ENCODE results near the gene CDIP1. TPM values are rescaled to one million over a fixed set of nuclear protein-coding genes. Genes with fewer than 3 reads are reported as not detected.
"Not testable (repeated sequence)": the region's sequence is repeated elsewhere in the genome, so short reads cannot be mapped to it uniquely, and the experiment has no call there.

CDIP1 gene
- total RNA-seq (2014; rRNA removed; shearing (Covaris generic)): not detected in 2 replicates

DNA sequence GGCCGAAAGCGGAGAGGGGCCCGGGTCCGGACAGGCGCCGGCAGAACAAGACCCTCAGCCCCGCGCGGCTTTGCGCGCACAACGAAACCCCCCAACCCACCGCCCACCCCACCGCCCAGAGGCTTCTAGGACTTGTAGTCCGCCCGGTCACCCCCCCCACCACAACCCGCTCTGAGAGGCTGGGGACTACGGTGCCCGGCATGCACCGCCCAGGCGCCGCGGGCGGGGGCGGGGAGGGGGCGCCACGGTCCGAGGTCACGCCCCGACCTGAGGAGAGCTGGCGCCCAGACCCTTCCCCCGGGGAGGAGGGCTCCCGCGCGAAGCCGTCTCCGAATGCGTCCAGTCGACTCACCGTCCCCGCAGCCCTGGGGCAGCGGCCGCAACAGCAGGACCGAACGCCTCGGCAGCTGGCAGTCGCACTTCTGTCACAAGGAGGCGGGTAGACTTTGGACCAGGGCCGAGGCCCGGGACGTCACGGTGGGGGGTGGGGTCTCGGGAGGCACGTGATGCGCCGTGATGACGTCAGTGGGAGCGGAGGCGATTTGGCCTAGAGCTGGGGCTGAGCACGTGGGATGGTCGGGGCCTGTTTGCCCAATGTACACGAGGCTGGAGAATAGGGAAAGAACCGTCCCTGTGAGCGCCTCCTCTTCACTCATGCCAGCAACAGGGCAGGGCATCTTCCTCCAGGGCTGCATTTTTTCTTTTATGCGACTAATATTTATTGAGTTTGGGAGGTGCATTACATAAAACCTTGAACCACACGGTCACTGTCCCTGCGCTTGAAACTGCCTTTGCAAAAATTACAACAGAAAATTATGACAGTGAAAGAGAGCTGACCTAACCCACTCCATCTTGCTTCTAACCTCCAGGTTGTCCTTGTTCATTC, at the start of gene CDIP1:
Gene CDIP1 (minus strand): TSS at position 424 of the 886 bp plus-strand sequence. CDS start 24,643 bp downstream, outside the sequence.
- no peak for DNase-seq (ENCODE audit: low spot score)

DNA sequence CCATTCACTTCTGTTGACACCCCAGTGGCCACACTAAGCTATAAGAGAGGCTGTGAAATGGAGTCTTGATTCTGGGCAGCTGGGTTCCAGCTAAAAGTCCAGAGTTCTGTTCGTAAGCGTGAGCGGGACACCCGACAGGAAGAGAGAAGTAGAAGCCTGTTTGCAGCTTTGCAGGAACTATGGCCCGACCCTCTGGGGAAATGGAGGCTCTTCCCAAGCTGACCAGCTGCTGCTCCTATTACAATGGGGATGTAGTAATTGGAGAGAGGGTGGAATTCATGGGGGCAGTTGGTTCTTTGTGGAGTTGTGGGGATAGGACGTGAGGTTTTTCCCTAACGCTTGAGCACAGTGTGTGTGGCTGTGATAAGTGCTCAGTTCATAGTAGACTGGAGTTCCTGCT, 47.7 kb upstream of the CDIP1 start:
- no peak for DNase-seq (ENCODE audit: low spot score)

DNA sequence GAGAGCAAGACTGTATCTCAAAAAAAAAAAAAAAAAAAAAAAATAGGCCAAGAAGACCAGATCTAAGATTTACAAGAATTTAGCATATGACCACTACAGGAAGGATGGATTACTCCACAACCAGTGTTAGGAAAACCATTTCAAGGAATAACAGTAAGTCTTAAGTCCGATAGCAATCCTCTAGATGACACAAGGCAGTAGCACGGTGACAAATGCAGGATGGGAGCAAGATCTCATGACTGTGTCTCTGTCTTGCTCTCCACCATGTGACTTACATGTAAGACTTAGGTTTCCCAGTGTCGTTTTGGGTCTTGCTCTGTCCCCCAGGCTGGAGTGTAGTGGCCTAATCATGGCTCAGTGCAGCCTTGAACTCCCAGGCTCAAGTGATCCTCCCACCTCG, 45.3 kb upstream of the CDIP1 start:
- DNase-seq (ENCODE audit: low spot score): no peak

DNA sequence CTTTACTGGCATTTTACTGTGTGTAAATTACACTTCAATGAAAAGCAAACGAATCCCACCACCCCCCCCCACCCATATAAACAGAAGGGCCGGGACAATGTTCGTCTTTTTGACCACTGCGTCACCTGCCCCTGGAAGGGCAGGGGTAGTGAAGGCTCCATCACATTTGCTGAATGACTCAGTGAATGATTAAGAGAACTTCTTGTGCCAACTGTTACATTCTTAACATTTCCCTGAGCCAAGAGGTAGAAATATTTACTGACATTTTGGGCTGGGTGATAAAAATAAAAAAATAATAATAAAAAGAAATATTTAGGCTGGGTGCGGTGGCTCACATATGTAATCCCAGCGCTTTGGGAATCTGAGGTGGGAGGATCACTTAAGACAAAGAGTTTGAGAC, 41.7 kb upstream of the CDIP1 start:
- no peak for DNase-seq (ENCODE audit: low spot score)

DNA sequence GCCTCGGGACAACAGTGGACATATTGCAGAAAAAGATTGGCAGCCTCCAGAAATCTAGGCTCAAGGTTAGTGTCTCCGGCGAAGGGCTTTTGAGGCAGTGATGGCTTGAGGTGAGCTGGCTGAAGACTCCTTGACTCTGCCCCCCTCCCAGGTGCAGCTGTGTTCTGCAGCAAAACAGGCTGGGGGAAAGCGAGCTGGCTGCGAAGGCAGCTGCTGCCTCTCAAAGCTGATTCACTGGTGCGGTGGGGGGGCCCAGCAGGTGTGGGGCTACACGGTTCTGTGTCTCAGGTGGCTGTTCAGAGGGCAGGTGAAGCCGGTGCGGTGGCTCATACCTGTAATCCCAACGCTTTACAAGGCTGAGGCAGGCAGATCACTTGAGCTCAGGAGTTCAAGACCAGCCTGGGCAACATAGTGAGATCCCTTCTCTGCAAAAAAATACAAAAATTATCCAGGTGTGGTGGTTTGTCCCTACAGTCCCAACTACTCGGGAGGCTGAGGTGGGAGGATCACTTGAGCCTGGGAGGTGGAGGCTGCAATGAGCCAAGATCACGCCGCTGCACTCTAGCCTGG, 40.5 kb upstream of the CDIP1 start:
- DNase-seq (ENCODE audit: low spot score): no peak

DNA sequence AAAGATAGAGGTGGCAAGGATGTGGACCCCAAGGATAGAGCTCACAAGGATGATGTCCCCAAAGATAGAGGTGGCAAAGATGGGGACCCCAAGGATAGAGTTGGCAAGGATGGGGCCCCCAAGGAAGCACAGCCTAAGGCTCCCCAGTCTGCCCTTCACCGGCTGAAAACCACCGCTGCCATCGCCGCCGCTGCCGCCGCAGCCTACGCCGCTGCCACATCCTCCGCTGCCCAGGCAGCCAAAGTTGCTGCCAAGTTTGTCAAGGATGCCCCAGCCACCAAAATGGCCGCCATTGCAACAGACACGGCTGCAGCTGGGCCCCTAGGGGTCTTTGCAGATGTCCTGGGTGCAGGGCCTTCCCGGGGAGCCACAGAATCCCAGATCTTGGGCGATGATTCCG, 37.4 kb upstream of the CDIP1 start:
- DNase-seq (ENCODE audit: low spot score): no peak

DNA sequence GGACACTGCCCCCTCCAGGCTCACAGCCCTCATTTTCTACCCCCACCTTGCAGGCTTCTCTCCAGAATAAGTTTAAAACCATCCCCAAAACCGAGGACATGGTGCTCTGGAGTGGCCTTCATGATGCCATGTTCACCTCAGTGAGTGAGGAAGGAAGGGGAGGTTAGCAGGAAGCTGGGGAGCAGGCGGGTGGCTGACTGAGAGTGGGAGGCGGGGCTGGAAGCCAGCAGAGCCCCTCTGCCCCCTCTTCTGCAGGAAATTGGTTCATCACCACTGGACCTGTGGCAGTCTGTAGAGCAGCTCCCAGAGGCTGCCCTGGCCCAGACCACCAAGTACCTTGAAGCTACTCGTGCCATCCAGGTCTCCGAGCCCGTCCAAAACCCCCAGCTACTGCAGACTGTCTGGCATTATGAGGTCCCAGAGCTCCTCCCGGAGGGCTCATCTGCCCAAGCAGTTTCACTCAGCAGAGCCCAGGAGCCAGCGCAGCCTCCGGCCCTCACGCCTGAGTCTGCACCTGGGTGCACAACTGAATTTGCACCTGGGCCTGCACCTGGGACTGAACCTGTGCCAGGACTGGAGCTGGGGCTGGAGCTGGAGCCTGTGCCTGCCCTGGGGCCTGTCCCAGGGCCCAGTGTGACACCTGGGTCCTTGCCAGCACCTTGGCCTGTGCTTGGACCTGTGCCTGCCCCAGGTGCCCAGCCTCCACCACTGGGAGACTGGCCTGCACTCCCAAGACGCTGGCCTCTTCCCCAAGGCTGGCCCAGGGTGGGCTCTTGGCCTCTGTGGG, 36.5 kb upstream of the CDIP1 start:
- no peak for DNase-seq (ENCODE audit: low spot score)

DNA sequence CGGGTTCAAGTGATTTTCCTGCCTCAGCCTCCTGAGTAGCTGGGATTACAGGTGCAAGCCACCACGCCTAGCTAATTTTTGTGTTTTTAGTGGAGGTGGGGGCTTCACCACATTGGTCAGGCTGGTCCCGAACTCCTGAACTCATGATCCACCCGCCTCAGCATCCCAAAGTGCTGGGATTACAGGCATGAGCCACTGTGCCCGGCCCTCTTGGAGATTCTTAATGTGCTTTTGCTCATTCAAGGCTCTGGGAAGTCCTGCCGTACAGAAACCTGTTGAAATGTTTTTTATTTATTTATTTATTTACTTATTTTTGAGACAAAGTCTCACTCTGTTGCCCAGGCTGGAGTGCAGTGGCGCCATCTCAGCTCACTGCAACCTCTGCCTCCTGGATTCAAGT, 35.4 kb upstream of the CDIP1 start:
- not testable (repeated sequence) for DNase-seq (ENCODE audit: low spot score)

DNA sequence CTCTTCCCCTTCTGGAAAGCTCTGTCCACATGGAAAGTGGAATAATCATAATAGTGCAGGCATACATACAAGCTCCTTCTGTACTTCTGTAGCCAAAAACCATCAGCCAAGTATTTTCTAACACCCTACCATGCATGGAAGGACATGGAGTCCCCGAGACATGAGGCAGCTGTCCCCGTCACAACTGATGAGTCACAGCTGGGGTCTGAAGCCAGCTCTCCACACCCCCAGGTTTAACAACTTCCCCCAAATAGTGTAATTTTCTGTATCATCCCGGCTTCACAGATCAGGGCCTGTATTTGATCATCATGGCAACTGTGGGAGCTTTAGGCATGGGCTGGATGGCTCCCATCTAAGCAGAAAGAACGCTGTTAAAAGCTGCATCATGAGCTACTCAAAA, 34.1 kb upstream of the CDIP1 start:
- DNase-seq (ENCODE audit: low spot score): no peak

DNA sequence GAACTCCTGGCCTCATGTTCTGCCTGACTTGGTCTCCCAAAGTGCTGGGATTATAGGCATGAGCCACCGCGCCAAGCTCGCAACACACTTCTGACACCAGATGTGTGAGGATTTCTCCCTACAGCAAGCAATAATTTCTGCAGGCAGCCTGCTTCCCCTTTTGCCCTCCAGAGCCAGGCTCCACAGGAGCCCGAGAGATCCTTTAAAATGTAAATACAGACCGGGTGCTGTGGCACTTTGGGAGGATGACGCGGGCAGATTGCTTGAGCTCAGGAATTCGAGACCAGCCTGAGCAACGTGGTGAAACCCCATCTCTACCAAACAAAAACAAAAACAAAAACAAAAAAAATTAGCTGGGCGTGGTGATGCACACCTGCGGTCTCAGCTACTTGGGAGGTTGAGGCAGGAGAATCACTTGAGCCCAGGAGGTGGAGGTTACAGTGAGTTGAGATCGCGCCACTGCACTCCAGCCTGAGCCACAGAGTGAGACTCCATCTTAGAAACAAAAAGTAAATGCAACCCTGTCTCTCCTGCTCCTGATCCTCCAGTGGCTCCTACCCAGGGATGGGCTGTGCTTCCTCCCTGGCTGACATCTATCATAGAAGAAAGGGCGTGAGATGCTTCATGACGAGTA, 32.2 kb upstream of the CDIP1 start:
- DNase-seq (ENCODE audit: low spot score): no peak

DNA sequence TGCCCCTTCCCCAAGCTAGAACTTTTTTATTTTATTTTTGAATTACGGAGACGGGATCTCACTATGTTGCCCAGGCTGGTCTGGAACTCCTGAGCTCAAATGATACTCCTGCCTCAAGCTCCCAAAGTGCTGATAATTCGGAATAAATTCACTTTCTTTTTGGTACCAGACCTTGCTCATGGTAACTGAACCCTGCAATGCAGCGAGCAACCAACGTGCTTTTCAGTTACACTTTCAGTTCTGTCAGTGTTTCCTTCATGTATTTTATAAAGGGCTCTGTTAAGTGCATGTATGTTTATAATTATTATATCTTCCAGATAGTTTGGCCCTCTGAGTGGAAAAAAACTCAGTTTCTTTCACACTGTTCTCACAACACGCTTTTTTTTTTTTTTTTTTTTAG, 31.5 kb upstream of the CDIP1 start:
- DNase-seq (ENCODE audit: low spot score): no peak

DNA sequence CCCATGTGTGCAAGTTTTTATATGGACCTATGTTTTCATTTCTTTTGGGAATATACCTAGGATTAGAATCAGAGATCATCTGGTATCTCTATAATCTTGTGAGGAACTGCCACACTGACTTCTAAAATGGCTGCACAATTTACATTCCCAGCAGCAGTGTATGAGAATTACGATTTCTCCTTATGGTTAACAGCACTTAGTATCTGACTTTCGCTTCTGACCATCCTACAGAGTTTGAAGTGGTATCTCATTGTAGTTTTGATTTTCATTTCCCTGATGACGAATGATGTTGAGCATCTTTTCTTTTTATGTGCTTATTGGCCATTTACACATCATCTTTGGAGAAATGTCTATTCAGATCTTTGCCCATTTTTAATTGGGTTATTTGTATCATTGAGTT, 27.6 kb upstream of the CDIP1 start:
- no peak for DNase-seq (ENCODE audit: low spot score)

DNA sequence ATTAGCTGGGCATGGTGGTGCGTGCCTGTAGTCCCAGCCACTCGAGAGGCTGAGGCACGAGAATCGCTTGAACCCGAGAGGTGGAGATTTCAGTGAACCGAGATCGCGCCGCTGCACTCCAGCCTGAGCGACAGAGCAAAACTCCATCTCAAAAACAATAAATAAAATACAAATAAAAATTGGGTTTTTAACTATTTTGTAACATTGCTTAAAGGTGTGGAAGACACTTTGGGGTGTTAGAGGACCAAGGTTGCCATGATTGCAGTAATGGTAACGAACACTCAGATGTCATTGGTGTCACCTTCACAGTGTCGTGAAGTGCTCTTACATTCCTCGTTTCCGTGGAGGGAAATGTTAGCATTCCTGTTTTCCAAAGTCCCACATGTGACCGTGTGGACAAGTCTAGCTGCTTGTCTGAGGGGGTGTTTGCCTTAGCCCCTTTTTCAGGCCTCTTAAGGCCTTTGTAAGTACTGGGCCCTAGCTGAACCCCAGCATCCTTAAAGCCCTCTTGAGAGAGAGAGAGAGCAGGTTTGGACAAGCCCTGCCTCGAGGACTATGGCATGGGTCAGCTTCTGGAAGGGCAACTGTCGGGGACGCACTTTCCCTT, 26.2 kb upstream of the CDIP1 start:
- DNase-seq (ENCODE audit: low spot score): no peak

DNA sequence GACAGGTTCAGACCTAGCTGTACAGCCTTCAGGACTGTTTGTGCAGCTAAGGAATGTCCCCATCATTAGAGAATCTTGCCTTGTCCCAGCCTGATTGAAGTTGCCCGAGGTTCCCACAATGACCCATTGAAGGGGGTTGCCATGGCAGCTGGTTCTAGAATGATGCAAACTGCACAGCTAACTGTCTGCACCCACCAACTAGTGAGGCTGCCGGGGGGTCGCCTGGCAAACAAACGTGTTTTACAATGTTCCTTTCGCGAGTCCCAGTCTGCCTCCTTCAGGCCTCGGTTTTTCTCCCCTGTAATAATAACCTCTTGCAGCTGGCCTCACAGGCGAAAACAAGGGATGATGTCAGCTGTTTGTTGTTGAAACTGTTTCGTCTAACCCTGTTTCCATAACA, 23.0 kb upstream of the CDIP1 start:
- no peak for DNase-seq (ENCODE audit: low spot score)

DNA sequence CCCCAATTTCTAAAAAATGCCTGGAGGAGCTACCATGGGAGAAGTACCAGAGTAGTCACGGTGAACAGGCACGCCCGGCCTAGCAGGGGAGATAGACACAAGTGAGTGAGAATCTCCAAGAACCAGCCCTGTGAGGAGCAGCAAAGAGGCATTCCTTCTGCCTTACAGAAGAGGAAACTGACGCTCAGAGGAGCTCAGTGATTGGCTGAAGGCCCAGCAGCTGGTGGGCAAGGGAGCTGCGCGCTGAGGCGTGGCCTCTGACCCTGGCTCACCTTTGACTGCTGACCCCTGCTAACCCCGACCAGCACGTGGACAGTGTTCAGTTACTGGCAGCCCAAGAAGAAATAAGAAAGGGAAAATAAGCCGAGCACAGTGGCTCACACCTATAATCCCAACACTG, 19.4 kb upstream of the CDIP1 start:
- DNase-seq (ENCODE audit: low spot score): no peak

DNA sequence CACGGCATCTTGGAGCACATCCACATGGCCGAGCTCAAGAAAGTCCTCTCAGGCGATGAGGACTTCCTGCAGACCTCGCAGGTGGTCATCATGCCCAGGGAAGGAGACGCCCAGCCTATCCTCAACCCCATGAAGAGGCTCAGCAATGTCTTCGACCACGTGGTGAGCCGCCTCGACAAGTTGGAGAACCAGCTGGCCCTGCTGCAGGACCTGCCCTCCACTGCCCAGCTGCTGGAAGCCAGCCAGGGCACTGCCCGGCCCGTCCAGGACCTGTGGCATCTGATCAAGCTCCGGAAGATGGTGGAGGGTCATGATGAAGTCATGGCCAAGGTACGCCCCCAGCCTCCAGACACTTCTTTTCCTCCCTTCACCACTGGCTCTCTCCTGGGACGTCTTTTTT, 18.0 kb upstream of the CDIP1 start:
- DNase-seq (ENCODE audit: low spot score): peak; percentile 30

DNA sequence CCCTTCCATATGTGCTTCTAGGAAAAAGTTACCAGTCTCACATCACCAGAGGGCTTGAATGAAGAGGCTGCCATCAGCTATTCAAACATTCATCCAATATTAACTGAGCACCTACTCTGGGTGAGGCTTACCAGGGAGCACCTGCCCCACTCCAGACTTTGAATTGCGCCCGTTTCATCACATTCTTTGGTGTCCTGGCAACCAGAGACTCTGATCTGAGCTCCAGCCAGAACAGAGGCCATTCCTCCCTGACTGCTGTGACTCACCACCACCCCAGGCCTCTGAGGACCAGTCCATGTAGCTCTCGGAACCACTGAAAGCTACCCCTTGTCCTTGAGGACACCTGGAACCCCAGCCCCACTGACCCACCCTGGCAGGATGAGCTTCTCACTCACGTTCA, 17.5 kb upstream of the CDIP1 start, which contains the start of gene C16orf96:
Gene C16orf96 (plus strand): TSS at position 229 of the 400 bp plus-strand sequence. CDS start 150 bp downstream, at position 379.
- DNase-seq (ENCODE audit: low spot score): no peak

DNA sequence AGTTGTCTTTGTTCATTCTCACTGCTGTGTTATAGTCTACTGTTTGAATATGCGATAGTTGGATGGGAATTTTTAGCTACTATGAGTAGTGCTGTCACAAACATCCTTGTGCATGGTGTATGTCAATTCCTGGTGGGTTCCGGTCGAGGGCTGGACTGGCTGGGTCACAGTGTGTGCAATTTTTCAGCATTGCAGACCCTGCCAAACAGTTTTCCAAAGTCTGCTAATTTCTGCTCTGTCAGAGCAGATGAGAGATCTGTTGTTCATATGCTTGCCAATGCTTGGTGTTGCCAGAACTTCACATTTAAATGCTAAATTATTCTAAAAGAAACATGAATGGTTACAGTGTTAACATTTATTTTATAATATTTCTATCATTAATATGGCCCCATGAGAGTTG, 14.0 kb upstream of the CDIP1 start:
- DNase-seq (ENCODE audit: low spot score): no peak

DNA sequence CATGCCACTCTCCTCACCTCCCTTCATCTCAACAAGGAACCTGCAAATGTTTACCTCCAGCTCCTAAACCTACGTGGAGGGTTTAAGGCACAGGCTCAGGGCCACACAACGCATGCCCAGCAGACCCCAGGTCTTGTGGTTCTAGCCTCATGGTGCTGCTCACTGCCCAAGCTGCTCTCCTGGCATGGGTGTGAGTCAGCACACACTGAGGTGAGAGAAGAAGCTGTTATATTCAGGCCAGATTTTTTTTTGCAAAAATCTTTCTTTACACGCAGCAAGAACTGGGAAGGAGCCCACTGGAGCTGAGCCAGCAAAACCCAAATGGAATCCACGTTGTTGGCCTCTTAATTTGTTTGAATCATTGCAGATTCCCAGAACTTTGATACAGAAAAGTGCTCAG, 12.0 kb upstream of the CDIP1 start:
- DNase-seq (ENCODE audit: low spot score): no peak

DNA sequence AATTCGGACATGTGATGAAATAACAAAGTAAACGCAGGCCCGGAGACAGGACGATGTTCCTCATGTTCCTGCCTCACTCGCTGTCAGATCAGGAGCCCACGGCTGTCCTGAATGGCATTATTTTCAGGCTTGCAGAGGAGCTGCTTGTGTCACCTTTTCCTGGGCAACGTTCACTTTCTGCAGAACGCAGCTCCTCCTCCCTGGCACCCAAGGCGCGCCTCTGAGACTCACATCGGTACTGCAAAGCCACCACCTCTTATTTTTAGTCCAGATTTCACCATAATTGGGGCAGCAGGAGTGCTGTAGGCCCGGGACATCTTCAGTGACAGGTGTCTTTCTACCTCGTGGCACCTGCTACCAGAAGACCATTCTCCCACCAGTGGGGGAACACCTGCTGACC, 9.6 kb upstream of the CDIP1 start:
- no peak for DNase-seq (ENCODE audit: low spot score)

DNA sequence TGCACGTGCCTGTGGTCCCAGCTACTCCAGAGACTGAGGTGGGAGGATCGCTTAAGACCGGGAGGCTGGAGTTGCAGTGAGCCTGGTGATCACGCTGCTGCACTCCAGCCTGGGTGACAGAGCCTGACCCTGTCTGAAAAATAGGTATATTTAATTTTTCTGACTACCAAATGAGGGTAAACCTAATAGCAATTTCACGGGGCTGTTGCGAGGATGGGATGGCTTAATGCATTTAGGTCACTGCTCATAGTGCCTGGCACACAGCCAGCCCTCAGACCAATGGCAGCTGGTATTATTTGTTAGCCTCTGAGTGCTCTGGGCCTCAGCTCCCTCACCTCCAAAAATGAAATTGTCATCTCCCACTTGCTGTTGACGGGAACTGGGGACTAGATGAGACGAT, 5.9 kb upstream of the CDIP1 start:
- no peak for DNase-seq (ENCODE audit: low spot score)

All from HT-29 (cell line).